ENCODE measurements around the gene ERMARD. TPM values are rescaled to one million over a fixed set of nuclear protein-coding genes. Genes with fewer than 3 reads are reported as not detected.

The ERMARD gene
- total and polyA plus RNA-seq, 2 donors (not counting 3 experiments of a cell fraction or from before 2014, with no cell fraction given) = 23.8 to 36.4 TPM

GRCh38 chr6:169766921-169767736 lies 15.7 kb downstream of the ERMARD start:
- no peak for FAIRE-seq

GRCh38 chr6:169774347-169774746 lies 22.9 kb downstream of the ERMARD start:
- Histone ChIP-seq H3K27ac (ENCODE audit: insufficient read depth, low read depth, low read length) (no peak overlapping the region), H3K79me2 (ENCODE audit: control insufficient read depth, insufficient read depth, low read length) (no peaks in the 10 kb centered on the region), H4K20me1 (replicated peaks; ENCODE audit: control insufficient read depth, extremely low read depth, insufficient read depth, low read length) (no peaks in the 10 kb centered on the region), H3K36me3 (ENCODE audit: control insufficient read depth in 2 of 2, extremely low read depth in 1 of 2, insufficient read depth in 2 of 2, low read length in 2 of 2) (peaks cover 0 to 13% of the 10 kb centered on the region in 2 experiments), H3K9me1 (replicated peaks; ENCODE audit: control insufficient read depth, extremely low read depth, insufficient read depth, low read length) (no peaks in the 10 kb centered on the region), H3K4me1 (ENCODE audit: control insufficient read depth, extremely low read depth, insufficient read depth, low read length) (no peaks in the 10 kb centered on the region), H3K4me2 (ENCODE audit: insufficient read depth, low read length) (no peak overlapping the region), H2AFZ (ENCODE audit: low read depth, low read length) (no peak overlapping the region), H3K9me3 (replicated peaks; ENCODE audit: control insufficient read depth, insufficient read depth, low read length) (no peaks in the 10 kb centered on the region), H3K9ac (replicated peaks; ENCODE audit: extremely low read depth, insufficient read depth, low read length) (no peak overlapping the region), H3K4me3 (replicated peaks in 1 of 3; ENCODE audit: insufficient read depth in 1 of 3, low read depth in 1 of 3, low read length in 3 of 3) (no peak overlapping the region), H3K27me3 (ENCODE audit: control insufficient read depth in 2 of 2, insufficient read depth in 2 of 2, low read length in 2 of 2) (no peaks in the 10 kb centered on the region)
- no TSS peak for BruUV-seq (replicated peaks)
- intact Hi-C loops (cut with micrococcal nuclease) (no loop called here), dilution Hi-C loops (cut with MboI; ENCODE audit: extremely low pct_ligation_motif_present, low sequenced_read_pairs) (no loop called here)
- ChIA-PET POLR2A (no interaction called here), CTCF (interaction anchor here (2.0 kb wide), 1 partner anchor 15 kb away, joined by 5 read pairs; no protein-coding TSS in a partner anchor)
- DNase-seq (ENCODE audit: low read depth, low spot score) = no peak
- no peak for TF ChIP-seq CTCF (IDR thresholded peaks at IDR 0.05; ENCODE audit: extremely low read depth in 1 of 2, insufficient read depth in 1 of 2, low read depth in 1 of 2, low read length in 2 of 2)
- no peak for TF ChIP-seq MYC (IDR thresholded peaks at IDR 0.05; ENCODE audit: low read depth, low read length)
- no peak for TF ChIP-seq POLR2AphosphoS5 (IDR thresholded peaks at IDR 0.05; ENCODE audit: insufficient read depth, low read depth, low read length)
- TF ChIP-seq FOS (IDR thresholded peaks at IDR 0.05; ENCODE audit: borderline replicate concordance, insufficient read depth, low read length) = no peak
- TF ChIP-seq JUN (IDR thresholded peaks at IDR 0.05; ENCODE audit: borderline replicate concordance, insufficient read depth, insufficient read length, low read depth) = no peak
- no peak for TF ChIP-seq GATA2 (IDR thresholded peaks at IDR 0.05; ENCODE audit: insufficient read depth, insufficient read length, low read depth, low read length)
- TF ChIP-seq MAX (IDR thresholded peaks at IDR 0.05; ENCODE audit: insufficient read depth, insufficient read length) = no peak
- TF ChIP-seq POLR2A (IDR thresholded peaks at IDR 0.05; ENCODE audit: low read depth, low read length) = no peak
- TF ChIP-seq EZH2 (IDR thresholded peaks at IDR 0.05; ENCODE audit: borderline replicate concordance, low read depth, low read length, severe bottlenecking) = no peak
- no peak for FAIRE-seq

More at GRCh38 chr6:169766921-169767736, 15.7 kb downstream of the ERMARD start:
- Histone ChIP-seq H4K20me1 (replicated peaks; ENCODE audit: control insufficient read depth, extremely low read depth, insufficient read depth, low read length) (no peaks in the 10 kb centered on the region), H3K4me3 (replicated peaks in 1 of 3; ENCODE audit: insufficient read depth in 1 of 3, low read depth in 1 of 3, low read length in 3 of 3) (no peak overlapping the region), H3K4me2 (ENCODE audit: insufficient read depth, low read length) (no peak overlapping the region), H3K9ac (replicated peaks; ENCODE audit: extremely low read depth, insufficient read depth, low read length) (no peak overlapping the region), H3K79me2 (ENCODE audit: control insufficient read depth, insufficient read depth, low read length) (no peaks in the 10 kb centered on the region), H3K36me3 (ENCODE audit: control insufficient read depth in 2 of 2, extremely low read depth in 1 of 2, insufficient read depth in 2 of 2, low read length in 2 of 2) (peaks cover 3 to 13% of the 10 kb centered on the region in 2 experiments), H2AFZ (ENCODE audit: low read depth, low read length) (no peak overlapping the region), H3K4me1 (ENCODE audit: control insufficient read depth, extremely low read depth, insufficient read depth, low read length) (no peaks in the 10 kb centered on the region), H3K9me3 (replicated peaks; ENCODE audit: control insufficient read depth, insufficient read depth, low read length) (no peaks in the 10 kb centered on the region), H3K9me1 (replicated peaks; ENCODE audit: control insufficient read depth, extremely low read depth, insufficient read depth, low read length) (no peaks in the 10 kb centered on the region), H3K27me3 (ENCODE audit: control insufficient read depth in 2 of 2, insufficient read depth in 2 of 2, low read length in 2 of 2) (no peaks in the 10 kb centered on the region), H3K27ac (ENCODE audit: insufficient read depth, low read depth, low read length) (no peak overlapping the region)
- TF ChIP-seq POLR2AphosphoS5 (IDR thresholded peaks at IDR 0.05; ENCODE audit: insufficient read depth, low read depth, low read length) (no peak), POLR2A (IDR thresholded peaks at IDR 0.05; ENCODE audit: low read depth, low read length) (no peak), FOS (IDR thresholded peaks at IDR 0.05; ENCODE audit: borderline replicate concordance, insufficient read depth, low read length) (no peak), JUN (IDR thresholded peaks at IDR 0.05; ENCODE audit: borderline replicate concordance, insufficient read depth, insufficient read length, low read depth) (no peak)
- CTCF ChIA-PET = no interaction called here
- dilution Hi-C loops (cut with MboI; ENCODE audit: extremely low pct_ligation_motif_present, low sequenced_read_pairs) (no loop called here), intact Hi-C loops (cut with micrococcal nuclease) (no loop called here)
- POLR2A ChIA-PET = no interaction called here
- no TSS peak for BruUV-seq (replicated peaks)
- DNase-seq (ENCODE audit: low read depth, low spot score) = no peak

Data from endothelial cell of umbilical vein (primary cell).